ENCODE measurements around the gene DACT2.

DACT2 gene

DNA sequence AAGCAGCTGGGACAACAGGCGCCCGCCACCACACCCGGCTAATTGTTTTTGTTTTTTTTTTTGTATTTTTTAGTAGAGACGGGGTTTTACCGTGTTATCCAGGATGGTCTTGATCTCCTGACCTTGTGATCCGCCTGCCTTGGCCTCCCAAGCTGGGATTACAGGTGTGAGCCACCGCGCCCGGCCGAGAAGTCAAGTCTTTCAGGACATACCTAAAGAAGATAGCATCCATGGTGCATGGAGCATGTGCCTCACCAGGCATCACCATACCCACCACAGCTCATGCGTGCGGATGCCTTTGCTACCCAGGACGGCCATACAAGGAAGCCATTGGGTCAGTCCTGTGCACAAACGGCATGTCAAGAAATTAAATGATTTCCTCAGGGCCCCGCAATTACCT is 60.8 kb downstream of the DACT2 start:
- H4K20me1 ChIP-seq (ENCODE audit: insufficient read depth, low read length), result no peaks in the 10 kb centered on the region
- H3K27me3 ChIP-seq (ENCODE audit: insufficient read depth, low read length, poor library complexity), result no peaks in the 10 kb centered on the region
- no peak overlapping the region for H2AFZ ChIP-seq (ENCODE audit: low read depth, low read length)
- H3K4me3 ChIP-seq (ENCODE audit: low read depth in 1 of 2, low read length in 2 of 2), result no peak overlapping the region
- H3K4me1 ChIP-seq (ENCODE audit: insufficient read depth, low read length), result no peaks in the 10 kb centered on the region
- H3K36me3 ChIP-seq (ENCODE audit: insufficient read depth, low read length), result no peaks in the 10 kb centered on the region
- no peak overlapping the region for H3K9ac ChIP-seq (ENCODE audit: low read depth, low read length)
- no peak for DNase-seq
- no peak for ATAC-seq (ENCODE audit: insufficient read depth, low read depth)
- H3K27ac ChIP-seq (ENCODE audit: low read length), result no peak overlapping the region
- peaks cover 3% of the 10 kb centered on the region for H3K9me3 ChIP-seq (ENCODE audit: insufficient read depth, low read length, severe bottlenecking)
- H3K4me2 ChIP-seq (ENCODE audit: insufficient read depth, low read length), result no peak overlapping the region
- no peak for TF ChIP-seq EZH2 (IDR thresholded peaks at IDR 0.05; ENCODE audit: borderline replicate concordance, low read depth, low read length, severe bottlenecking)
- TF ChIP-seq, protein P1, sequence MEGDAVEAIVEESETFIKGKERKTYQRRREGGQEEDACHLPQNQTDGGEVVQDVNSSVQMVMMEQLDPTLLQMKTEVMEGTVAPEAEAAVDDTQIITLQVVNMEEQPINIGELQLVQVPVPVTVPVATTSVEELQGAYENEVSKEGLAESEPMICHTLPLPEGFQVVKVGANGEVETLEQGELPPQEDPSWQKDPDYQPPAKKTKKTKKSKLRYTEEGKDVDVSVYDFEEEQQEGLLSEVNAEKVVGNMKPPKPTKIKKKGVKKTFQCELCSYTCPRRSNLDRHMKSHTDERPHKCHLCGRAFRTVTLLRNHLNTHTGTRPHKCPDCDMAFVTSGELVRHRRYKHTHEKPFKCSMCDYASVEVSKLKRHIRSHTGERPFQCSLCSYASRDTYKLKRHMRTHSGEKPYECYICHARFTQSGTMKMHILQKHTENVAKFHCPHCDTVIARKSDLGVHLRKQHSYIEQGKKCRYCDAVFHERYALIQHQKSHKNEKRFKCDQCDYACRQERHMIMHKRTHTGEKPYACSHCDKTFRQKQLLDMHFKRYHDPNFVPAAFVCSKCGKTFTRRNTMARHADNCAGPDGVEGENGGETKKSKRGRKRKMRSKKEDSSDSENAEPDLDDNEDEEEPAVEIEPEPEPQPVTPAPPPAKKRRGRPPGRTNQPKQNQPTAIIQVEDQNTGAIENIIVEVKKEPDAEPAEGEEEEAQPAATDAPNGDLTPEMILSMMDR (IDR thresholded peaks at IDR 0.05; ENCODE audit: borderline replicate concordance, extremely low read depth, low read length, poor library complexity, severe bottlenecking), result no peak
- no peaks in the 10 kb centered on the region for H3K79me2 ChIP-seq (ENCODE audit: insufficient read depth, low read length)

DNA sequence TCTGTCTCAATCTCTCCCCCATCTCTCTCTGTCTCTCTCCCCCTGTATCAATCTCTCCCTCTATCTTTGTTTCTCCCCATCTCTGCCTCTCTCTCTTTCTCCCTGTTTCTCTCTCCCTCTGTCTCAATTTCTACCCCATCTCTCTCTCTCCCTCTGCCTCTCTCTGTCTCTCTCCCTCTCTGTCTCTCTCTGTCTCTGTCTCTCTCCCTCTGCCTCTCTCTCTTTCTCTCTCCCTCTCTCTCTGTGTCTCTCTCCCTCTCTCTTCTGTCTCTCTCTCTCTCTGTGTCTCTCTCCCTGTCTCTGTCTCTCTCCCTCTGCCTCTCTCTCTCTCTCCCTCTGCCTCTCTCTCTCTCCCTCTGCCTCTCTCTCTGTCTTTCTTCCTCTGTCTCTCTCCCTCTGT is 62.6 kb downstream of the DACT2 start:
- no peak overlapping the region for H2AFZ ChIP-seq (ENCODE audit: low read depth, low read length)
- H3K27me3 ChIP-seq (ENCODE audit: insufficient read depth, low read length, poor library complexity), result no peaks in the 10 kb centered on the region

More for the DNA sequence above, 62.6 kb downstream of the DACT2 start:
- Histone ChIP-seq H3K4me1 (ENCODE audit: insufficient read depth, low read length) (no peaks in the 10 kb centered on the region), H3K4me3 (ENCODE audit: low read depth in 1 of 2, low read length in 2 of 2) (no peak overlapping the region), H3K36me3 (ENCODE audit: insufficient read depth, low read length) (no peaks in the 10 kb centered on the region), H4K20me1 (ENCODE audit: insufficient read depth, low read length) (no peaks in the 10 kb centered on the region), H3K79me2 (ENCODE audit: insufficient read depth, low read length) (no peaks in the 10 kb centered on the region), H3K9me3 (ENCODE audit: insufficient read depth, low read length, severe bottlenecking) (peaks cover 3% of the 10 kb centered on the region), H3K27ac (ENCODE audit: low read length) (no peak overlapping the region), H3K9ac (ENCODE audit: low read depth, low read length) (no peak overlapping the region), H3K4me2 (ENCODE audit: insufficient read depth, low read length) (no peak overlapping the region)
- DNase-seq, result no peak
- TF ChIP-seq, protein P1 (IDR thresholded peaks at IDR 0.05; ENCODE audit: borderline replicate concordance, extremely low read depth, low read length, poor library complexity, severe bottlenecking), result no peak
- no peak for TF ChIP-seq EZH2 (IDR thresholded peaks at IDR 0.05; ENCODE audit: borderline replicate concordance, low read depth, low read length, severe bottlenecking)
- ATAC-seq (ENCODE audit: insufficient read depth, low read depth), result no peak
